ENCODE measurements around the gene SRCIN1.

SRCIN1 gene

GRCh38 chr17:38590988-38591758 lies 14.6 kb downstream of the SRCIN1 start:
- Histone ChIP-seq H3K4me1 (ENCODE audit: control insufficient read depth, insufficient read depth, low read length) (peaks cover 49% of the 10 kb centered on the region), H3K27me3 (ENCODE audit: control insufficient read depth, insufficient read depth, low read length, poor library complexity, severe bottlenecking) (no peaks in the 10 kb centered on the region), H3K4me3 (ENCODE audit: insufficient read depth, low read depth, low read length) (no peak overlapping the region), H3K27ac (ENCODE audit: insufficient read depth, low read depth, low read length, poor library complexity, severe bottlenecking) (no peak overlapping the region), H3K36me3 (ENCODE audit: control insufficient read depth, insufficient read depth, low read length) (no peaks in the 10 kb centered on the region), H3K9me3 (ENCODE audit: control insufficient read depth, low read length) (no peaks in the 10 kb centered on the region)
- 69 to 78% methylated on average over 6 of the region's 6 CpGs for WGBS, 2 experiments

GRCh38 chr17:38589462-38590114 lies 16.2 kb downstream of the SRCIN1 start:
- Histone ChIP-seq H3K36me3 (ENCODE audit: control insufficient read depth, insufficient read depth, low read length) (no peaks in the 10 kb centered on the region), H3K4me3 (ENCODE audit: insufficient read depth, low read depth, low read length) (no peak overlapping the region), H3K9me3 (ENCODE audit: control insufficient read depth, low read length) (no peaks in the 10 kb centered on the region), H3K27ac (ENCODE audit: insufficient read depth, low read depth, low read length, poor library complexity, severe bottlenecking) (no peak overlapping the region), H3K4me1 (ENCODE audit: control insufficient read depth, insufficient read depth, low read length) (peaks cover 58% of the 10 kb centered on the region), H3K27me3 (ENCODE audit: control insufficient read depth, insufficient read depth, low read length, poor library complexity, severe bottlenecking) (no peaks in the 10 kb centered on the region)
- 88 to 90% methylated on average over 10 of the region's 10 CpGs for WGBS, 2 experiments

GRCh38 chr17:38588788-38589174 lies 17.0 kb downstream of the SRCIN1 start:
- H3K27ac ChIP-seq (ENCODE audit: insufficient read depth, low read depth, low read length, poor library complexity, severe bottlenecking), result no peak overlapping the region
- 69% methylated on average over 9 of the region's 9 CpGs for WGBS, 2 experiments
- H3K27me3 ChIP-seq (ENCODE audit: control insufficient read depth, insufficient read depth, low read length, poor library complexity, severe bottlenecking), result no peaks in the 10 kb centered on the region
- no peaks in the 10 kb centered on the region for H3K36me3 ChIP-seq (ENCODE audit: control insufficient read depth, insufficient read depth, low read length)
- H3K4me3 ChIP-seq (ENCODE audit: insufficient read depth, low read depth, low read length), result no peak overlapping the region
- no peaks in the 10 kb centered on the region for H3K9me3 ChIP-seq (ENCODE audit: control insufficient read depth, low read length)
- peaks cover 62% of the 10 kb centered on the region for H3K4me1 ChIP-seq (ENCODE audit: control insufficient read depth, insufficient read depth, low read length)

- H3K4me1 ChIP-seq (ENCODE audit: control insufficient read depth, insufficient read depth, low read length), result peaks cover 60% of the 10 kb centered on the region
These were observed 17.6 kb downstream of the SRCIN1 start for GRCh38 chr17:38587947-38588787.

GRCh38 chr17:38587203-38587602 lies 18.5 kb downstream of the SRCIN1 start:
- Histone ChIP-seq H3K36me3 (ENCODE audit: control insufficient read depth, insufficient read depth, low read length) (no peaks in the 10 kb centered on the region), H3K4me1 (ENCODE audit: control insufficient read depth, insufficient read depth, low read length) (peaks cover 61% of the 10 kb centered on the region), H3K9me3 (ENCODE audit: control insufficient read depth, low read length) (no peaks in the 10 kb centered on the region), H3K27me3 (ENCODE audit: control insufficient read depth, insufficient read depth, low read length, poor library complexity, severe bottlenecking) (no peaks in the 10 kb centered on the region), H3K27ac (ENCODE audit: insufficient read depth, low read depth, low read length, poor library complexity, severe bottlenecking) (no peak overlapping the region), H3K4me3 (ENCODE audit: insufficient read depth, low read depth, low read length) (no peak overlapping the region)
- 76 to 77% methylated on average over 4 of the region's 4 CpGs for WGBS, 2 experiments

More at GRCh38 chr17:38587947-38588787, 17.6 kb downstream of the SRCIN1 start:
- Histone ChIP-seq H3K4me3 (ENCODE audit: insufficient read depth, low read depth, low read length) (no peak overlapping the region), H3K27ac (ENCODE audit: insufficient read depth, low read depth, low read length, poor library complexity, severe bottlenecking) (no peak overlapping the region), H3K36me3 (ENCODE audit: control insufficient read depth, insufficient read depth, low read length) (no peaks in the 10 kb centered on the region), H3K9me3 (ENCODE audit: control insufficient read depth, low read length) (no peaks in the 10 kb centered on the region), H3K27me3 (ENCODE audit: control insufficient read depth, insufficient read depth, low read length, poor library complexity, severe bottlenecking) (no peaks in the 10 kb centered on the region)
- WGBS, 2 experiments, result 29 to 36% methylated on average over 12 to 13 of the region's 13 CpGs

- no peak overlapping the region for H3K4me3 ChIP-seq (ENCODE audit: insufficient read depth, low read depth, low read length)
- H3K27me3 ChIP-seq (ENCODE audit: control insufficient read depth, insufficient read depth, low read length, poor library complexity, severe bottlenecking), result no peaks in the 10 kb centered on the region
- H3K9me3 ChIP-seq (ENCODE audit: control insufficient read depth, low read length), result no peaks in the 10 kb centered on the region
- WGBS, 2 experiments, result 91 to 92% methylated on average over 7 of the region's 7 CpGs
- H3K4me1 ChIP-seq (ENCODE audit: control insufficient read depth, insufficient read depth, low read length), result peaks cover 61% of the 10 kb centered on the region
- no peaks in the 10 kb centered on the region for H3K36me3 ChIP-seq (ENCODE audit: control insufficient read depth, insufficient read depth, low read length)
- no peak overlapping the region for H3K27ac ChIP-seq (ENCODE audit: insufficient read depth, low read depth, low read length, poor library complexity, severe bottlenecking)
These were observed 19.0 kb downstream of the SRCIN1 start for GRCh38 chr17:38586788-38587187.

GRCh38 chr17:38585918-38586529 lies 19.7 kb downstream of the SRCIN1 start:
- no peak overlapping the region for H3K4me3 ChIP-seq (ENCODE audit: insufficient read depth, low read depth, low read length)
- peaks cover 55% of the 10 kb centered on the region for H3K4me1 ChIP-seq (ENCODE audit: control insufficient read depth, insufficient read depth, low read length)
- no peaks in the 10 kb centered on the region for H3K27me3 ChIP-seq (ENCODE audit: control insufficient read depth, insufficient read depth, low read length, poor library complexity, severe bottlenecking)
- H3K36me3 ChIP-seq (ENCODE audit: control insufficient read depth, insufficient read depth, low read length), result no peaks in the 10 kb centered on the region
- no peak overlapping the region for H3K27ac ChIP-seq (ENCODE audit: insufficient read depth, low read depth, low read length, poor library complexity, severe bottlenecking)
- no peaks in the 10 kb centered on the region for H3K9me3 ChIP-seq (ENCODE audit: control insufficient read depth, low read length)
- 79 to 80% methylated on average over 7 of the region's 7 CpGs for WGBS, 2 experiments

GRCh38 chr17:38585056-38585917 lies 20.5 kb downstream of the SRCIN1 start:
- Histone ChIP-seq H3K4me1 (ENCODE audit: control insufficient read depth, insufficient read depth, low read length) (peaks cover 55% of the 10 kb centered on the region), H3K27me3 (ENCODE audit: control insufficient read depth, insufficient read depth, low read length, poor library complexity, severe bottlenecking) (peaks cover 4% of the 10 kb centered on the region), H3K36me3 (ENCODE audit: control insufficient read depth, insufficient read depth, low read length) (no peaks in the 10 kb centered on the region), H3K9me3 (ENCODE audit: control insufficient read depth, low read length) (no peaks in the 10 kb centered on the region), H3K4me3 (ENCODE audit: insufficient read depth, low read depth, low read length) (no peak overlapping the region), H3K27ac (ENCODE audit: insufficient read depth, low read depth, low read length, poor library complexity, severe bottlenecking) (no peak overlapping the region)
- 58 to 61% methylated on average over 15 of the region's 15 CpGs for WGBS, 2 experiments

- Histone ChIP-seq H3K27ac (ENCODE audit: insufficient read depth, low read depth, low read length, poor library complexity, severe bottlenecking) (no peak overlapping the region), H3K4me3 (ENCODE audit: insufficient read depth, low read depth, low read length) (no peak overlapping the region), H3K36me3 (ENCODE audit: control insufficient read depth, insufficient read depth, low read length) (no peaks in the 10 kb centered on the region), H3K27me3 (ENCODE audit: control insufficient read depth, insufficient read depth, low read length, poor library complexity, severe bottlenecking) (peaks cover 12% of the 10 kb centered on the region), H3K9me3 (ENCODE audit: control insufficient read depth, low read length) (no peaks in the 10 kb centered on the region), H3K4me1 (ENCODE audit: control insufficient read depth, insufficient read depth, low read length) (peaks cover 60% of the 10 kb centered on the region)
- 14 to 16% methylated on average over 19 of the region's 19 CpGs for WGBS, 2 experiments
These were observed 21.3 kb downstream of the SRCIN1 start for GRCh38 chr17:38584350-38584925.
